ENCODE measurements around the gene RUSC2. TPM values are rescaled to one million over a fixed set of nuclear protein-coding genes. Genes with fewer than 3 reads are reported as not detected.

Gene RUSC2
- total and polyA plus RNA-seq, 2 experiments from 2014 or later = 16.6 to 17.7 TPM

- Histone ChIP-seq H3K79me2 (peaks cover 87% of the 10 kb centered on the region), H3K9me2 (replicated peaks; ENCODE audit: insufficient read depth) (no peaks in the 10 kb centered on the region), H3K9me3 (ENCODE audit: low read depth) (no peaks in the 10 kb centered on the region), H3K27me3 (no peaks in the 10 kb centered on the region), H2AFZ (no peak overlapping the region), H3K36me3 (replicated peaks; ENCODE audit: insufficient read depth, low read depth) (no peaks in the 10 kb centered on the region), H3K4me1 (ENCODE audit: insufficient read depth) (no peaks in the 10 kb centered on the region), H3K4me3 (no peak overlapping the region), H3K4me2 (no peak overlapping the region), H3K27ac (no peak overlapping the region), H4K20me1 (ENCODE audit: insufficient read depth, poor library complexity, severe bottlenecking) (no peaks in the 10 kb centered on the region)
- WGBS (ENCODE audit: low lambda C conversion rate, missing lambda C conversion rate) = 45% methylated on average over 1 of the region's 1 CpG
- no peak for DNase-seq (ENCODE audit: low spot score)
- TF ChIP-seq CTCF (IDR thresholded peaks at IDR 0.05; ENCODE audit: poor library complexity) (no peak), EZH2phosphoT487 (IDR thresholded peaks at IDR 0.05; ENCODE audit: low read depth, severe bottlenecking, unreplicated experiment) (no peak), EZH2 (IDR thresholded peaks at IDR 0.05; ENCODE audit: borderline replicate concordance) (no peak)
These were observed 10.3 kb downstream of the RUSC2 start for GRCh38 chr9:35500130-35500748.

GRCh38 chr9:35501946-35502345, 12.0 kb downstream of the RUSC2 start:
- Histone ChIP-seq H4K20me1 (ENCODE audit: insufficient read depth, poor library complexity, severe bottlenecking) (no peaks in the 10 kb centered on the region), H3K79me2 (peaks cover 87% of the 10 kb centered on the region), H3K4me1 (ENCODE audit: insufficient read depth) (no peaks in the 10 kb centered on the region), H3K27me3 (no peaks in the 10 kb centered on the region), H3K4me2 (no peak overlapping the region), H3K4me3 (no peak overlapping the region), H2AFZ (no peak overlapping the region), H3K9me3 (ENCODE audit: low read depth) (no peaks in the 10 kb centered on the region), H3K9me2 (replicated peaks; ENCODE audit: insufficient read depth) (no peaks in the 10 kb centered on the region), H3K36me3 (replicated peaks; ENCODE audit: insufficient read depth, low read depth) (no peaks in the 10 kb centered on the region), H3K27ac (no peak overlapping the region)
- DNase-seq (ENCODE audit: low spot score) = no peak
- WGBS (ENCODE audit: low lambda C conversion rate, missing lambda C conversion rate) = 78% methylated on average over 1 of the region's 1 CpG
- TF ChIP-seq CTCF (IDR thresholded peaks at IDR 0.05; ENCODE audit: poor library complexity) = no peak
- TF ChIP-seq EZH2phosphoT487 (IDR thresholded peaks at IDR 0.05; ENCODE audit: low read depth, severe bottlenecking, unreplicated experiment) = no peak
- TF ChIP-seq EZH2 (IDR thresholded peaks at IDR 0.05; ENCODE audit: borderline replicate concordance) = no peak

- no peak for DNase-seq (ENCODE audit: low spot score)
- H3K4me2 ChIP-seq = no peak overlapping the region
- no peaks in the 10 kb centered on the region for H3K27me3 ChIP-seq
- WGBS (ENCODE audit: low lambda C conversion rate, missing lambda C conversion rate) = 90% methylated on average over 2 of the region's 2 CpGs
- TF ChIP-seq EZH2 (IDR thresholded peaks at IDR 0.05; ENCODE audit: borderline replicate concordance) (no peak), CTCF (IDR thresholded peaks at IDR 0.05; ENCODE audit: poor library complexity) (no peak), EZH2phosphoT487 (IDR thresholded peaks at IDR 0.05; ENCODE audit: low read depth, severe bottlenecking, unreplicated experiment) (no peak)
- H3K27ac ChIP-seq = no peak overlapping the region
- no peak overlapping the region for H2AFZ ChIP-seq
- H3K4me3 ChIP-seq = no peak overlapping the region
- H3K9me2 ChIP-seq (replicated peaks; ENCODE audit: insufficient read depth) = no peaks in the 10 kb centered on the region
- H3K4me1 ChIP-seq (ENCODE audit: insufficient read depth) = peaks cover 10% of the 10 kb centered on the region
- H3K36me3 ChIP-seq (replicated peaks; ENCODE audit: insufficient read depth, low read depth) = no peaks in the 10 kb centered on the region
- no peaks in the 10 kb centered on the region for H4K20me1 ChIP-seq (ENCODE audit: insufficient read depth, poor library complexity, severe bottlenecking)
- H3K9me3 ChIP-seq (ENCODE audit: low read depth) = no peaks in the 10 kb centered on the region
- peaks cover 74% of the 10 kb centered on the region for H3K79me2 ChIP-seq
These were observed 16.4 kb downstream of the RUSC2 start for GRCh38 chr9:35506359-35506758.

Data from hepatocyte (in vitro differentiated cells).